IMR-90 (cell line): ENCODE results near the gene TMEM256. TPM values are rescaled to one million over a fixed set of nuclear protein-coding genes. Genes with fewer than 3 reads are reported as not detected.

Experiments used
- ATAC-seq: fragments of 200-7000 bp; cut with Tn5 transposase; 2 replicates; pipeline ENCODE4 v1.9.1; 2020; ENCODE audit warnings: low read depth, mild to moderate bottlenecking, moderate library complexity
- BruUV-seq: library from RNA; stranded (reverse); fragments of 400-500 nt; replicated peaks from 2 replicates; lab custom pipeline; 2021; lab: Mats Ljungman, UMichigan
- CTCF ChIA-PET: fragments of 300-600 bp; formaldehyde crosslinking; extraction: SDS; loops from one replicate; lab custom pipeline; 2021; ENCODE audit warnings: antibody characterized with exemption; lab: Yijun Ruan, JAX
- POLR2A ChIA-PET: fragments of 300-600 bp; sonication (Branson Sonifier 250); formaldehyde crosslinking; loops from one replicate; lab custom pipeline; 2022; ENCODE audit warnings: antibody characterized with exemption; ENCODE audit not compliant: unreplicated experiment; lab: Charles Lee
- DNase-seq: peaks from one replicate; pipeline ENCODE4 v3.0.0; 2013
- H2AFZ ChIP-seq: replicated peaks from 2 replicates; pipeline ENCODE3; 2013; ENCODE audit warnings: low read length, mild to moderate bottlenecking; ENCODE audit not compliant: poor library complexity
- H2AK5ac ChIP-seq: 2 replicates; pipeline ENCODE4 v1.6.1; 2013; ENCODE audit warnings: low read depth, low read length, inconsistent platforms
- H2AK9ac ChIP-seq: replicated peaks from 2 replicates; pipeline ENCODE3; 2013; ENCODE audit warnings: mild to moderate bottlenecking, low read depth, low read length, moderate library complexity; ENCODE audit not compliant: poor library complexity
- H2BK120ac ChIP-seq: 2 replicates; pipeline ENCODE4 v1.6.1; 2013; ENCODE audit warnings: low read depth, low read length, inconsistent platforms
- H2BK15ac ChIP-seq: 3 replicates; pipeline ENCODE4 v1.6.1; 2013; ENCODE audit warnings: low read depth, low read length, inconsistent platforms
- H2BK20ac ChIP-seq: 2 replicates; pipeline ENCODE4 v1.6.1; 2013; ENCODE audit warnings: low read depth, mild to moderate bottlenecking, inconsistent platforms, low read length, moderate library complexity
- H2BK5ac ChIP-seq: 2 replicates; pipeline ENCODE4 v1.6.1; 2013; ENCODE audit warnings: mild to moderate bottlenecking, low read depth, low read length, inconsistent platforms; ENCODE audit not compliant: poor library complexity, severe bottlenecking
- H3K14ac ChIP-seq: replicated peaks from 2 replicates; pipeline ENCODE4 v1.6.1; 2013; ENCODE audit warnings: low read depth, low read length, inconsistent platforms
- H3K18ac ChIP-seq: 2 replicates; pipeline ENCODE4 v1.6.1; 2013; ENCODE audit warnings: low read depth, low read length, control low read depth
- H3K23ac ChIP-seq: 2 replicates; pipeline ENCODE4 v1.6.1; 2013; ENCODE audit warnings: low read depth, low read length, inconsistent platforms
- H3K27ac ChIP-seq: 2 replicates; pipeline ENCODE4 v1.5.1; 2013; ENCODE audit warnings: mild to moderate bottlenecking, control low read depth, low read length; ENCODE audit not compliant: insufficient read depth
- H3K27me3 ChIP-seq: 2 replicates; pipeline ENCODE4 v1.6.1; 2013; ENCODE audit warnings: low read length; ENCODE audit not compliant: control insufficient read depth, insufficient read depth
- H3K36me3 ChIP-seq: 2 replicates; pipeline ENCODE4 v1.6.1; 2013; ENCODE audit warnings: low read length, mixed read lengths; ENCODE audit not compliant: control insufficient read depth, insufficient read depth
- H3K4ac ChIP-seq: 2 replicates; pipeline ENCODE4 v1.6.1; 2013; ENCODE audit warnings: low read depth, low read length, inconsistent platforms
- H3K4me1 ChIP-seq: 2 replicates; pipeline ENCODE4 v1.6.1; 2013; ENCODE audit warnings: low read length, mixed read lengths; ENCODE audit not compliant: control insufficient read depth, insufficient read depth
- H3K4me2 ChIP-seq: 2 replicates; pipeline ENCODE4 v1.6.1; 2013; ENCODE audit warnings: low read depth, mild to moderate bottlenecking, control low read depth, low read length, moderate library complexity
- H3K4me3 ChIP-seq: 2 replicates; pipeline ENCODE4 v1.5.1; 2013; ENCODE audit warnings: low read depth, mild to moderate bottlenecking, control low read depth, low read length, moderate library complexity; ENCODE audit not compliant: insufficient read depth
- H3K56ac ChIP-seq: 2 replicates; pipeline ENCODE4 v1.6.1; 2013; ENCODE audit warnings: low read length, inconsistent platforms; ENCODE audit not compliant: insufficient read depth; ENCODE audit errors: extremely low read depth
- H3K79me1 ChIP-seq, 2 experiments: 2 replicates each; pipeline ENCODE4 v1.6.1; 2013; ENCODE audit warnings: low read length in 2 of 2, inconsistent platforms in 1 of 2, low read depth in 1 of 2
- H3K9ac ChIP-seq: 2 replicates; pipeline ENCODE4 v1.6.1; 2013; ENCODE audit warnings: low read depth, low read length, control low read depth
- H3K9me1 ChIP-seq: 2 replicates; pipeline ENCODE4 v1.6.1; 2013; ENCODE audit warnings: low read length, inconsistent platforms; ENCODE audit not compliant: insufficient read depth
- H3K9me3 ChIP-seq: 2 replicates; pipeline ENCODE4 v1.6.1; 2013; ENCODE audit warnings: low read length; ENCODE audit not compliant: control insufficient read depth, insufficient read depth
- H4K20me1 ChIP-seq: 2 replicates; pipeline ENCODE4 v1.6.1; 2013; ENCODE audit warnings: low read length, inconsistent platforms; ENCODE audit not compliant: insufficient read depth
- H4K5ac ChIP-seq: 2 replicates; pipeline ENCODE4 v1.6.1; 2013; ENCODE audit warnings: mild to moderate bottlenecking, low read depth, low read length, control low read depth
- H4K8ac ChIP-seq, 2 experiments: 2 replicates each; pipeline ENCODE4 v1.6.1; 2013; ENCODE audit warnings: low read depth in 2 of 2, low read length in 2 of 2, control low read depth in 1 of 2, inconsistent platforms in 1 of 2
- H4K91ac ChIP-seq: 2 replicates; pipeline ENCODE4 v1.6.1; 2013; ENCODE audit warnings: low read depth, low read length, inconsistent platforms; ENCODE audit not compliant: insufficient read depth
- BHLHE40 ChIP-seq: fragments of 150-350 bp; IDR thresholded peaks from 2 replicates; pipeline ENCODE4 v1.6.1; 2016; ENCODE audit warnings: mild to moderate bottlenecking, low read depth, low read length
- CHD1 ChIP-seq: IDR thresholded peaks from 2 replicates; pipeline ENCODE4 v1.6.1; 2012; ENCODE audit warnings: low read depth, low read length, improper control_type of control experiment
- CTCF ChIP-seq: conservative IDR thresholded peaks from 2 replicates; pipeline ENCODE4 v1.5.1; 2012; ENCODE audit warnings: mild to moderate bottlenecking, low read depth, low read length, improper control_type of control experiment
- ELK1 ChIP-seq: fragments of 150-350 bp; IDR thresholded peaks from 2 replicates; pipeline ENCODE4 v1.6.1; 2016; ENCODE audit warnings: low read depth, mild to moderate bottlenecking, low read length, moderate library complexity, borderline replicate concordance
- FOS ChIP-seq: fragments of 150-350 bp; IDR thresholded peaks from 2 replicates; pipeline ENCODE4 v1.6.1; 2016; ENCODE audit warnings: low read depth, low read length
- MAFK ChIP-seq: IDR thresholded peaks from 2 replicates; pipeline ENCODE4 v1.6.1; 2012; ENCODE audit warnings: low read depth, low read length, improper control_type of control experiment
- MAZ ChIP-seq: IDR thresholded peaks from 2 replicates; pipeline ENCODE4 v1.6.1; 2012; ENCODE audit warnings: low read depth, mild to moderate bottlenecking, low read length, improper control_type of control experiment, moderate library complexity, borderline replicate concordance
- MXI1 ChIP-seq: IDR thresholded peaks from 2 replicates; pipeline ENCODE4 v1.6.1; 2012; ENCODE audit warnings: low read depth, mild to moderate bottlenecking, low read length, moderate library complexity, borderline replicate concordance
- POLR2A ChIP-seq: IDR thresholded peaks from 2 replicates; pipeline ENCODE4 v1.6.1; 2012; ENCODE audit warnings: mild to moderate bottlenecking, low read depth, low read length
- RAD21 ChIP-seq: IDR thresholded peaks from 2 replicates; pipeline ENCODE4 v1.6.1; 2012; ENCODE audit warnings: low read length, improper control_type of control experiment
- RCOR1 ChIP-seq: IDR thresholded peaks from 2 replicates; pipeline ENCODE4 v1.6.1; 2012; ENCODE audit warnings: mild to moderate bottlenecking, low read length, improper control_type of control experiment; ENCODE audit not compliant: insufficient replicate concordance
- RFX5 ChIP-seq: IDR thresholded peaks from 2 replicates; pipeline ENCODE4 v1.8.0; 2012; ENCODE audit warnings: low read depth, mild to moderate bottlenecking, low read length, moderate library complexity
- USF2 ChIP-seq: fragments of 150-350 bp; IDR thresholded peaks from 2 replicates; pipeline ENCODE4 v1.6.1; 2017; ENCODE audit warnings: mild to moderate bottlenecking, antibody characterized with exemption, low read length, low read depth
- WGBS, 2 experiments: methylation state at CpG; one replicate each; pipeline versions ENCODE4 v1.1.5 to v1.1.7; 2013; ENCODE audit warnings: missing lambda C conversion rate in 2 of 2; ENCODE audit not compliant: insufficient read length in 1 of 2; ENCODE audit errors: extremely low coverage in 2 of 2; 5-methylcytosine and 5-hydroxymethylcytosine counted together
- dilution Hi-C: fragments of 300-500 bp; cut with HindIII; formaldehyde crosslinking; loops from one replicate; pipeline ENCODE4 v1.14.3; 2018; ENCODE audit warnings: low sequenced_read_pairs; ENCODE audit not compliant: unreplicated experiment
- in situ Hi-C: fragments of 300-500 bp; cut with MboI; formaldehyde crosslinking; loops from 3 replicates; pipeline ENCODE4 v1.14.3; 2019; ENCODE audit warnings: low sequenced_read_pairs, inconsistent platforms, mixed read lengths
- intact Hi-C: fragments of 100-400 bp; cut with micrococcal nuclease; formaldehyde crosslinking; loops from 2 replicates; pipeline ENCODE4 v1.10.0; 2022
- polyA plus RNA-seq, 3 experiments: library from polyadenylated mRNA; depleted of rRNA; stranded (reverse); fragments of >200 nt; gene quantifications; 2 replicates each; pipeline ENCODE4 v1.2.3, GENCODE V29; 2012; ENCODE audit warnings: low replicate concordance in 1 of 3
- total RNA-seq: library from RNA; depleted of rRNA; stranded (reverse); fragments of >200 nt; gene quantifications from 2 replicates; pipeline ENCODE4 v1.2.3, GENCODE V29; 2012

TMEM256 gene
- total and polyA plus RNA-seq, 2 of the 4 experiments (the other 2 are of a cell fraction), result 38.4 to 174 TPM

GRCh38 chr17:7356756-7357155 is 47.1 kb downstream of the TMEM256 start:
- H3K9ac ChIP-seq, result no peak overlapping the region
- DNase-seq, result no peak

More at GRCh38 chr17:7356756-7357155, 47.1 kb downstream of the TMEM256 start:
- CTCF ChIA-PET, result interaction anchor here (0.6 to 4.1 kb wide), 2 partner anchors 20 to 204 kb away, joined by 3 to 19 read pairs; partner anchors contain the start of gene SENP3
- 67% methylated on average over 3 of the region's 8 CpGs; no CpG with 5 or more reads in 1 of the 2 experiments for WGBS, 2 experiments
- intact Hi-C loops, result no loop called here
- no peak overlapping the region for H2AK5ac ChIP-seq
- H3K4me3 ChIP-seq, result no peak overlapping the region
- no peaks in the 10 kb centered on the region for H3K36me3 ChIP-seq
- H2BK20ac ChIP-seq, result no peak overlapping the region
- H4K5ac ChIP-seq, result no peak overlapping the region
- no peaks in the 10 kb centered on the region for H3K27me3 ChIP-seq
- H3K9me1 ChIP-seq, result peaks cover 21% of the 10 kb centered on the region
- dilution Hi-C loops, result no loop called here
- peaks cover 32% of the 10 kb centered on the region for H3K4me1 ChIP-seq
- H3K56ac ChIP-seq, result no peak overlapping the region
- H4K8ac ChIP-seq, result no peak overlapping the region
- H3K18ac ChIP-seq, result no peak overlapping the region
- BruUV-seq, result no TSS peak
- H2AFZ ChIP-seq, result no peak overlapping the region
- H2BK120ac ChIP-seq, result no peak overlapping the region
- H4K91ac ChIP-seq, result no peak overlapping the region
- no peak overlapping the region for H3K27ac ChIP-seq
- H2BK5ac ChIP-seq, result no peak overlapping the region
- in situ Hi-C loops, result loop anchor here (5.0 to 10.0 kb wide), 2 partner anchors 36 to 198 kb away; partner anchors contain the start of genes PLSCR3 and TNFSF13
- no peak for TF ChIP-seq ELK1
- TF ChIP-seq MXI1, result no peak
- no peak for TF ChIP-seq RFX5
- no peak for TF ChIP-seq USF2
- no peak for TF ChIP-seq RCOR1
- no peak for TF ChIP-seq CHD1
- TF ChIP-seq MAZ, result no peak
- no peak for TF ChIP-seq FOS
- no peak for TF ChIP-seq MAFK
- no peak for TF ChIP-seq RAD21
- no peak for TF ChIP-seq CTCF
- no peak for TF ChIP-seq BHLHE40
- TF ChIP-seq POLR2A, result no peak
- POLR2A ChIA-PET, result no interaction called here
- H3K79me1 ChIP-seq, result peaks cover 20 to 39% of the 10 kb centered on the region in 2 experiments; a peak in 3 of 4 replicates
- H3K4me2 ChIP-seq, result no peak overlapping the region
- no peaks in the 10 kb centered on the region for H3K9me3 ChIP-seq
- no peak overlapping the region for H3K23ac ChIP-seq
- H2BK15ac ChIP-seq, result no peak overlapping the region
- no peak overlapping the region for H3K14ac ChIP-seq
- no peak for ATAC-seq
- no peak overlapping the region for H3K4ac ChIP-seq
- peaks cover 18% of the 10 kb centered on the region; the same call in 1 of the 2 replicates for H4K20me1 ChIP-seq
- no peak overlapping the region for H2AK9ac ChIP-seq
